Tibial nerve (tissue), 4 donors: Measurements from ENCODE around the gene CRYGN. TPM values are rescaled to one million over a fixed set of nuclear protein-coding genes. Genes with fewer than 3 reads are reported as not detected.

Experiments
- DNase-seq, 2 donors: peaks; one replicate each; pipeline ENCODE4 v3.0.0-alpha.2; 2019; ENCODE audit warnings: low spot score in 2 of 2
- H3K27ac ChIP-seq, 4 donors: fragments of 200-600 bp; sonication (generic) in 3 of 4; one replicate each; pipeline ENCODE4 v1.5.1; 2017 to 2019; ENCODE audit warnings: mild to moderate bottlenecking in 1 of 4
- H3K27me3 ChIP-seq, 2 donors: fragments of 200-600 bp; sonication (generic) in 1 of 2; one replicate each; pipeline versions ENCODE4 v1.5.1 to v1.6.0; 2017 to 2019
- H3K36me3 ChIP-seq, 3 donors: fragments of 200-600 bp; sonication (generic); one replicate each; pipeline ENCODE4 v1.5.1; 2018 to 2019
- H3K4me1 ChIP-seq, 4 donors: fragments of 200-600 bp; sonication (generic) in 3 of 4; one replicate each; pipeline ENCODE4 v1.5.1; 2017 to 2019
- H3K4me3 ChIP-seq, 4 donors: fragments of 200-600 bp; sonication (generic) in 3 of 4; one replicate each; pipeline ENCODE4 v1.5.1; 2017 to 2019; ENCODE audit warnings: mild to moderate bottlenecking in 1 of 4, moderate library complexity in 1 of 4
- H3K9me3 ChIP-seq, 4 donors: fragments of 200-600 bp; sonication (generic) in 3 of 4; one replicate each; pipeline ENCODE4 v1.5.1; 2017 to 2019
- EP300 ChIP-seq, 2 donors: sonication (generic); formaldehyde crosslinking; IDR thresholded peaks; one replicate each; pipeline ENCODE4 v1.6.1; 2017; ENCODE audit warnings: antibody characterized with exemption in 2 of 2, mild to moderate bottlenecking in 1 of 2
- POLR2A ChIP-seq, 2 donors: fragments of 450-650 bp; IDR thresholded peaks; one replicate each; pipeline ENCODE4 v1.6.1; 2017; ENCODE audit warnings: antibody characterized with exemption in 2 of 2, mild to moderate bottlenecking in 2 of 2, moderate library complexity in 2 of 2
- WGBS, 2 donors: methylation state at CpG; one replicate each; pipeline ENCODE4 v1.1.5; 2018; 5-methylcytosine and 5-hydroxymethylcytosine counted together
- total RNA-seq, 4 donors: library from RNA; depleted of rRNA; stranded (reverse); fragments of >200 nt; gene quantifications; one replicate each; pipeline ENCODE4 v1.1.0, GENCODE V29; 2016
- TF ChIP-seq, protein P1 (sequence below), 5 experiments: fragments of 200-600 bp in 3 of 5; fragments of 450-650 bp in 2 of 5; sonication (generic) in 3 of 5; IDR thresholded peaks; one replicate each; pipeline ENCODE4 v1.5.1; 2016 to 2019; ENCODE audit warnings: antibody characterized with exemption in 5 of 5, mild to moderate bottlenecking in 3 of 5, moderate library complexity in 2 of 5

CRYGN gene
- total RNA-seq, 4 donors from 2014 or later, result 0.59 to 1.5 (median 0.87) TPM; not detected in 1

DNA sequence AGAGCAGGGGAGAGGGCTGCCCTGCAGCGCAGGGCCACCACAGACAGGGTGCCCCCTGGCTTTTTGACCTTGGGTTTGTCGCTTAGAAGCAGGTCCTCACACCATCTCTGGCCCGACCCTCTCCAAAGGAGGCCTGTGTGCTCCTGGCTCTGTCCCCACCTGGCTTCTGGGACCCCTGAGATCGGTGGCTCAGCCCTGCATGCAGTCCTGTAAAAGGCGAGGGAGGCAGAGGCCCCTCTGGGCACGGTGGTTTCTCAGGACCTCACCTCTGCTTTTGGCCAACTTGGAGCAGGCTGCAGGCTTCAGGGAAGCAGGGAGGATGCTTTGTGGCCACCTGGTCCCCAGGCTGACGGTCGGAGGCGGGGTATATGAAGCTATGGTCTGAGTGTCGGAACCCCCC is 51.5 kb downstream of the CRYGN start:
- H3K27me3 ChIP-seq, result no peaks in the 10 kb centered on the region

DNA sequence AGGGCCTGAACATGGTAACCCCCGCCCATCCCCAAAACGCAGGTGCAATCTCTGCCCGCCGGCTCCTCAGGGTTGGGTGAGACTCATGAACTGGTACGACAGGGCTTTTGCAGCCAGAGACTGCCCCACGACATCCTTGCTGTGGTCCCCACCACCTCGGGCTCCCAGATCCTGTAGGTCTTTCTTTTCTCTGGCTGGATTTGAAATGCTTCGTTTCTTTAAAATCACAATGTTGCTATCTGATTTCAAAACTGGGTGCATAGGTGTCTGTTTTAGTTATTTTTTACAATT is 52.0 kb downstream of the CRYGN start:
- H3K4me1 ChIP-seq, result peaks cover 0 to 14% (median 0%) of the 10 kb centered on the region in 4 donors
- H3K9me3 ChIP-seq, result no peaks in the 10 kb centered on the region
- H3K27ac ChIP-seq, result no peak overlapping the region
- no peak for DNase-seq
- no peak overlapping the region for H3K4me3 ChIP-seq
- peaks cover 0 to 2% of the 10 kb centered on the region in 2 donors for H3K27me3 ChIP-seq
- peaks cover 0 to 43% (median 0%) of the 10 kb centered on the region in 3 donors for H3K36me3 ChIP-seq
- TF ChIP-seq EP300 (IDR thresholded peaks at IDR 0.05) (no peak), POLR2A (IDR thresholded peaks at IDR 0.05) (no peak)
- TF ChIP-seq, protein P1, sequence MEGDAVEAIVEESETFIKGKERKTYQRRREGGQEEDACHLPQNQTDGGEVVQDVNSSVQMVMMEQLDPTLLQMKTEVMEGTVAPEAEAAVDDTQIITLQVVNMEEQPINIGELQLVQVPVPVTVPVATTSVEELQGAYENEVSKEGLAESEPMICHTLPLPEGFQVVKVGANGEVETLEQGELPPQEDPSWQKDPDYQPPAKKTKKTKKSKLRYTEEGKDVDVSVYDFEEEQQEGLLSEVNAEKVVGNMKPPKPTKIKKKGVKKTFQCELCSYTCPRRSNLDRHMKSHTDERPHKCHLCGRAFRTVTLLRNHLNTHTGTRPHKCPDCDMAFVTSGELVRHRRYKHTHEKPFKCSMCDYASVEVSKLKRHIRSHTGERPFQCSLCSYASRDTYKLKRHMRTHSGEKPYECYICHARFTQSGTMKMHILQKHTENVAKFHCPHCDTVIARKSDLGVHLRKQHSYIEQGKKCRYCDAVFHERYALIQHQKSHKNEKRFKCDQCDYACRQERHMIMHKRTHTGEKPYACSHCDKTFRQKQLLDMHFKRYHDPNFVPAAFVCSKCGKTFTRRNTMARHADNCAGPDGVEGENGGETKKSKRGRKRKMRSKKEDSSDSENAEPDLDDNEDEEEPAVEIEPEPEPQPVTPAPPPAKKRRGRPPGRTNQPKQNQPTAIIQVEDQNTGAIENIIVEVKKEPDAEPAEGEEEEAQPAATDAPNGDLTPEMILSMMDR (IDR thresholded peaks at IDR 0.05), result no peak
- 89 to 90% methylated on average over 8 of the region's 8 CpGs for WGBS, 2 donors

More for the DNA sequence above, 51.5 kb downstream of the CRYGN start:
- Histone ChIP-seq H3K4me1 (peaks cover 0 to 14% (median 0%) of the 10 kb centered on the region in 4 donors), H3K9me3 (no peaks in the 10 kb centered on the region), H3K27ac (no peak overlapping the region), H3K36me3 (peaks cover 0 to 43% (median 0%) of the 10 kb centered on the region in 3 donors), H3K4me3 (no peak overlapping the region)
- WGBS, 2 donors, result 88 to 92% methylated on average over 10 of the region's 10 CpGs
- no peak for DNase-seq
- TF ChIP-seq POLR2A (IDR thresholded peaks at IDR 0.05) (no peak), EP300 (IDR thresholded peaks at IDR 0.05) (no peak)
- TF ChIP-seq, protein P1 (IDR thresholded peaks at IDR 0.05), result no peak

DNA sequence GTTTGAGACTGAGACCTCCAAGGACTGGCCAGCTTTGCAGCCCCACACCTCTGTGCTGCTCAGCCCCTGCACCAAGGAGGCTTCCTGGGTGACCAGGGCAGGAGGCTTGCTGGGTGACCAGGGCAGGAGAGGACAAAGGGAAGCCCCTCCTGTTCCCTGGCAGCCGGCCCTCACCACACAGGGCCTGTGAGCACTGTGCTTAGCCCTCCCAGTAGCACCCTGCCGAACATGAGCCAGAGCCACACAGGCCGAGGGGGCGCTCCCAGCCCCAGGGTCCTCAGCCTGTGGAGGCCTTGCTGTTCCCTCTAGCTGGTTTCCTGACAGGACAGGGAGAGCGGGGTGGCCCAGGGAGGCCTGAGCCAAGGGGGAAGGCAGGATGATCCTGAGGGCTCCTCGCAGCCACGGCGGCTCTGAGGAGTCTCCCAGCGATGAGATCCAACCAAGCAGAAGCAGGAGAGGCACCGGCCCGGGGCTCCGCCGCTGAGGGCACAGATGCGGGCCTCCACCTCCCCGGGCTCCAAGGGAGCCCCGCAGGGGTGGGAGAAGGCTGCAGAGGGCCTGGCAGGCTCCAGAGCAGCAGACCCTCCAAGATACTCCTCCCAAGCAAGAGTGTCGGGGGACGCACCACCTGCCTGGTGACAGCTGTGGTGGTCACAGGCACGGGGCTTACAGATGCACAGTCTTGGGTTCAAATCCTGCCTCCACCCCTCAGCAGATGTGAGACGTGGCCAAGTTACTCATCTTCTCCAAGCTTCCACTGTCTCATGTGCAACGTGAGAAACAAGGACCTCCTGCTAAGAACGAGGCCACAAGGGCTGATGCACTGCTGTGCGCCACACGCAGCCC is 52.6 kb downstream of the CRYGN start:
- Histone ChIP-seq H3K27me3 (peaks cover 0 to 7% of the 10 kb centered on the region in 2 donors), H3K36me3 (peaks cover 0 to 43% (median 0%) of the 10 kb centered on the region in 3 donors), H3K4me3 (no peak overlapping the region), H3K27ac (peak overlapping the region in 1 of 4 donors; percentile 15), H3K4me1 (peaks cover 0 to 14% (median under 1%) of the 10 kb centered on the region in 4 donors), H3K9me3 (no peaks in the 10 kb centered on the region)
- WGBS, 2 donors, result 70 to 88% methylated on average over 8 to 24 of the region's 24 CpGs
- no peak for TF ChIP-seq EP300 (IDR thresholded peaks at IDR 0.05)
- no peak for TF ChIP-seq POLR2A (IDR thresholded peaks at IDR 0.05)
- TF ChIP-seq, protein P1 (IDR thresholded peaks at IDR 0.05), result no peak
- DNase-seq, result no peak

DNA sequence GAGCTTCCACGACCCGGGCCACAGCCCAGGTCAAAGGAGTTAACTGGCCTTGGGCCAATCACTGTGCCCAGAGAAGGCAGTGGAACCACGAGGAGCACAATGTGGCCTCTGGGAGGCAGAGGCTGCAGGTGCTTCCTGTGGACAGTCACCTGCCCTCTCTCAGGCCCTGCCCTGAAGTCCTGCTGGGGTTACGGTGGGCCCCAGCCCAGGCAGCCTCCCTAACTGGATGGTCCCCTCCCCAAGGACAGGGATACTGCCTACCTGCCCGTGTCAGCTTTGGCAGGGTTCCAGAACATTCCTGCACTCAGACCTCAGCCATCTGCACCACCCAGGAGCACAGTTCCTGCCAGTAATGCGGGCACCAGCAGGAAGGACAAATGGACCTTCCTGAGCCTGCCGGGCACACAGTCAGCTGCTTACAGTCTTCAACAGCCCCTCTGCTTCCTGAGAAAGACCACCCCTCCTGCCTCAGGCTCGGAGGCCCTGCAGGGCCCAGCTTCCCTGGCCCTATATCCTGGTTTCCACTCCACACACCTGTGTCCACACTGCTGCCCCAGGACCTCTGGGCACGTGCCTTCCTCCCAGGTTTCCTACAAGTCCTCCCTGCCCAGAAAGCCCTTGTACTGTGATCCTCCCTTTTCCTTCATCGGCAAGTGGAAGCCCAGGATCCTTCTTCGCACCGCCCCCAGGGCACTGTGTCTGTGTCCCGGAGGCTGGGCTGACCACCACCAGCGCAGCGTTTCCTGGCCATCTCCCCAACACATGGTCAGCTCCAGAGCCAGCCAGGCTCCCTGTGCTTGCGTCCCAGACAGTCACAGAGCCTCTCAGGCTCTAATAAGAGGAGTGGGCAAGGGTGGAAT is 53.4 kb downstream of the CRYGN start:
- 66 to 79% methylated on average over 14 to 16 of the region's 16 CpGs for WGBS, 2 donors
- Histone ChIP-seq H3K9me3 (no peaks in the 10 kb centered on the region), H3K27ac (peak overlapping the region in 1 of 4 donors; percentile 15), H3K4me3 (no peak overlapping the region), H3K36me3 (peaks cover 0 to 42% (median 0%) of the 10 kb centered on the region in 3 donors), H3K4me1 (peaks cover 0 to 23% (median 4%) of the 10 kb centered on the region in 4 donors), H3K27me3 (peaks cover 0 to 15% of the 10 kb centered on the region in 2 donors)
- DNase-seq, result no peak
- TF ChIP-seq POLR2A (IDR thresholded peaks at IDR 0.05), result no peak
- TF ChIP-seq, protein P1 (IDR thresholded peaks at IDR 0.05), result no peak
- TF ChIP-seq EP300 (IDR thresholded peaks at IDR 0.05), result no peak
